Panc1 (cell line): ENCODE data around the gene CDCA4. TPM values are rescaled to one million over a fixed set of nuclear protein-coding genes. Genes with fewer than 3 reads are reported as not detected.

Source experiments
- ATAC-seq: fragments of 200-7000 bp; cut with Tn5 transposase; 2 replicates; pipeline ENCODE4 v1.9.1; 2020; ENCODE audit warnings: mild to moderate bottlenecking, moderate library complexity
- BruUV-seq: library from RNA; stranded (reverse); fragments of 400-500 nt; replicated peaks from 2 replicates; lab custom pipeline; 2021; lab: Mats Ljungman, UMichigan
- CTCF ChIA-PET: fragments of 300-600 bp; sonication (Branson Sonifier 250); formaldehyde crosslinking; loops from one replicate; lab custom pipeline; 2022; ENCODE audit warnings: antibody characterized with exemption; lab: Charles Lee
- POLR2A ChIA-PET: fragments of 300-600 bp; sonication (Branson Sonifier 250); formaldehyde crosslinking; loops from one replicate; lab custom pipeline; 2022; ENCODE audit warnings: antibody characterized with exemption; lab: Charles Lee
- DNase-seq: peaks from one replicate; pipeline ENCODE4 v3.0.0-alpha.2; 2010; ENCODE audit warnings: low read depth, low spot score
- H3K27ac ChIP-seq: 2 replicates; pipeline ENCODE4 v1.5.1; 2011; ENCODE audit warnings: mild to moderate bottlenecking, low read length, inconsistent platforms
- H3K27me3 ChIP-seq: fragments of 200-500 bp; sonication (Bioruptor generic); 2 replicates; pipeline ENCODE4 v1.6.0; 2014; ENCODE audit warnings: low read length, inconsistent platforms; ENCODE audit not compliant: control insufficient read depth, insufficient read depth
- H3K36me3 ChIP-seq: fragments of 200-500 bp; sonication (Bioruptor generic); 2 replicates; pipeline ENCODE4 v1.5.1; 2014; ENCODE audit warnings: inconsistent platforms, mild to moderate bottlenecking, low read length, moderate library complexity; ENCODE audit not compliant: control insufficient read depth, insufficient read depth
- H3K4me1 ChIP-seq: 2 replicates; pipeline ENCODE4 v1.5.1; 2011; ENCODE audit warnings: inconsistent platforms, mild to moderate bottlenecking, low read length, moderate library complexity; ENCODE audit not compliant: control insufficient read depth, insufficient read depth
- H3K4me3 ChIP-seq, 2 experiments: 2 replicates each; pipeline ENCODE4 v1.5.1; 2011 to 2012; ENCODE audit warnings: low read depth in 2 of 2, low read length in 2 of 2, mild to moderate bottlenecking in 2 of 2, inconsistent platforms in 1 of 2, moderate library complexity in 1 of 2
- H3K9me3 ChIP-seq: fragments of 200-500 bp; sonication (Bioruptor generic); 2 replicates; pipeline ENCODE4 v1.5.1; 2014; ENCODE audit warnings: low read depth, mild to moderate bottlenecking, inconsistent platforms, low read length, moderate library complexity; ENCODE audit not compliant: control insufficient read depth, insufficient read depth
- POLR2AphosphoS5 ChIP-seq: IDR thresholded peaks from 2 replicates; pipeline ENCODE4 v1.6.1; 2012; ENCODE audit warnings: mild to moderate bottlenecking, low read depth, low read length, moderate library complexity
- SIN3A ChIP-seq: IDR thresholded peaks from 2 replicates; pipeline ENCODE4 v1.6.1; 2012; ENCODE audit warnings: low read depth, mild to moderate bottlenecking, low read length, moderate library complexity, borderline replicate concordance; ENCODE audit not compliant: insufficient read depth
- TCF7L2 ChIP-seq: IDR thresholded peaks from 2 replicates; pipeline ENCODE4 v1.6.1; 2011; ENCODE audit warnings: mild to moderate bottlenecking, low read depth, low read length, inconsistent platforms
- in situ Hi-C: cut with HindIII; loops from 2 replicates; pipeline ENCODE4 v1.10.0; 2016; ENCODE audit warnings: low sequenced_read_pairs, low pct_unique_long_range_greater_than_20kb
- intact Hi-C: fragments of 100-400 bp; cut with micrococcal nuclease; formaldehyde crosslinking; loops from one replicate; pipeline ENCODE4 v1.10.0; 2022; ENCODE audit not compliant: unreplicated experiment
- total RNA-seq: library from RNA; stranded (reverse); gene quantifications from one replicate; pipeline ENCODE4 v1.2.1, GENCODE V29; 2021; ENCODE audit not compliant: unreplicated experiment
- TF ChIP-seq, protein P1 (sequence below): fragments of 450-650 bp; IDR thresholded peaks from 2 replicates; pipeline ENCODE4 v1.5.1; 2017; ENCODE audit warnings: mild to moderate bottlenecking
- TF ChIP-seq, protein P2 (sequence below), 2 experiments: IDR thresholded peaks; 2 replicates each; pipeline ENCODE4 v1.6.1; 2011 to 2012; ENCODE audit warnings: low read depth in 2 of 2, control low read depth in 1 of 2, low read length in 1 of 2, mild to moderate bottlenecking in 1 of 2, moderate library complexity in 1 of 2; ENCODE audit not compliant: insufficient read depth in 1 of 2

CDCA4 gene
- total RNA-seq, 1 experiment from 2014 or later = 39.9 TPM

DNA sequence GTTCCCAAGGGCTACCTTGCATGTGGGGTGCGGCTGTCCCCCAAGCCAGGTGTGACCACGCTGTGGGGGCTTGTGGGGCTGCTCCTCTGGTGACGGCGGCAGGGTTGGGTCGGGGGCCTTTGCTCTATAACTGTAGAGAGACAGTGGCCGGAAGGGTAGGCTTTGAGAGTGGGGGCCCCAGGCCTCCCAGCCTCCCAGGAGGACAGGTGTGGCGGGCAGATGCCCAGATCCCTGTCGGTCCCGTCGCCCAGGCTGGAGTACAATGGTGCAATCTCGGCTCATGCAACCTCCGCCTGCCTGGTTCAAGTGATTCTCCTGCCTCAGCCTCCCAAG lies 47.1 kb upstream of the CDCA4 start:
- intact Hi-C loops (no loop called here), in situ Hi-C loops (no loop called here)
- CTCF ChIA-PET = no interaction called here

DNA sequence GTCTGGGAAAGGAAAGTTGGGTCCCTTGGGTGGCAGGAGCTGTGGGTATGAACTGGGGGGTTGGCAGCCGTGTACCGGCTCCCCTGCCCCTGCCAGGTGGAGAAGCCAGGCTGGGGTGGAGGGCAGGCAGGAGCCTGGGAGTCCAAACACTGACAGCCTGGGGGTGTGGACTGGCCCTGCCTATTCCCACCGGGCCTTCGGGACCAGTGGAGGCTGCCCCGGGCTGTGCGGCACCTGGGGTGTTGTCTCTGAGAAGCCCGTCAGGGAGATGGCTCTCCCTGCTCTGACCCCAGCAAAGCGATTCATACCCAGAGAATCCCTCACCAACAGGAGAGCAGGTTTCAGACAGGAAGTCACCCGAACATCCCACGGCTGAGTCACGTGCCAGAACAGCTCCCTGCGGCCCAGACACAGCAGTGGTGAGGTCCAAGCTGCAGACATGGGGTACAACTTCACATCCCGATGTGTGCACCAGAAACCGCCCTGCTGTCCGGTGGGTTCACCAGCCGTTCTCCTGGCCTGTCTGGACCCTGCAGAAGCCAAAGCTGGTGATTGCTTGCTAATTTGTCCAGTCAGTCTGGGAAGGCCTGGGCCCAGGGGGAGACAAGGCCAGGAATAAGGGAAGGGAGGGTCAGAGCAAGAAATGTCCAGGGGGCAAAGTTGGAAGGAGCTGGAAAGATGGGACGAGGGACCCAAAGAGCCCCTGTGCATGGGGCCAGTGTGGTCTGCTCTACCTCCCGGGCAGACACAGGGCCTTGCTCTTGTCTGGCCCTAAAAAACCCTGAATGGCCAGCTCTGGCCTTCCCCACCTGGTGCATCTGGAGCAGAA lies 46.5 kb upstream of the CDCA4 start:
- POLR2A ChIA-PET = no interaction called here
- CTCF ChIA-PET = no interaction called here
- DNase-seq (no peak), ATAC-seq (peak; percentile 37)
- Histone ChIP-seq H3K36me3 (no peaks in the 10 kb centered on the region), H3K27ac (no peak overlapping the region), H3K27me3 (no peaks in the 10 kb centered on the region), H3K4me3 (no peak overlapping the region), H3K9me3 (no peaks in the 10 kb centered on the region), H3K4me1 (no peaks in the 10 kb centered on the region)
- TF ChIP-seq POLR2AphosphoS5 (no peak), TCF7L2 (no peak), SIN3A (no peak)
- TF ChIP-seq, protein P1, sequence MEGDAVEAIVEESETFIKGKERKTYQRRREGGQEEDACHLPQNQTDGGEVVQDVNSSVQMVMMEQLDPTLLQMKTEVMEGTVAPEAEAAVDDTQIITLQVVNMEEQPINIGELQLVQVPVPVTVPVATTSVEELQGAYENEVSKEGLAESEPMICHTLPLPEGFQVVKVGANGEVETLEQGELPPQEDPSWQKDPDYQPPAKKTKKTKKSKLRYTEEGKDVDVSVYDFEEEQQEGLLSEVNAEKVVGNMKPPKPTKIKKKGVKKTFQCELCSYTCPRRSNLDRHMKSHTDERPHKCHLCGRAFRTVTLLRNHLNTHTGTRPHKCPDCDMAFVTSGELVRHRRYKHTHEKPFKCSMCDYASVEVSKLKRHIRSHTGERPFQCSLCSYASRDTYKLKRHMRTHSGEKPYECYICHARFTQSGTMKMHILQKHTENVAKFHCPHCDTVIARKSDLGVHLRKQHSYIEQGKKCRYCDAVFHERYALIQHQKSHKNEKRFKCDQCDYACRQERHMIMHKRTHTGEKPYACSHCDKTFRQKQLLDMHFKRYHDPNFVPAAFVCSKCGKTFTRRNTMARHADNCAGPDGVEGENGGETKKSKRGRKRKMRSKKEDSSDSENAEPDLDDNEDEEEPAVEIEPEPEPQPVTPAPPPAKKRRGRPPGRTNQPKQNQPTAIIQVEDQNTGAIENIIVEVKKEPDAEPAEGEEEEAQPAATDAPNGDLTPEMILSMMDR = no peak
- TF ChIP-seq, protein P2, sequence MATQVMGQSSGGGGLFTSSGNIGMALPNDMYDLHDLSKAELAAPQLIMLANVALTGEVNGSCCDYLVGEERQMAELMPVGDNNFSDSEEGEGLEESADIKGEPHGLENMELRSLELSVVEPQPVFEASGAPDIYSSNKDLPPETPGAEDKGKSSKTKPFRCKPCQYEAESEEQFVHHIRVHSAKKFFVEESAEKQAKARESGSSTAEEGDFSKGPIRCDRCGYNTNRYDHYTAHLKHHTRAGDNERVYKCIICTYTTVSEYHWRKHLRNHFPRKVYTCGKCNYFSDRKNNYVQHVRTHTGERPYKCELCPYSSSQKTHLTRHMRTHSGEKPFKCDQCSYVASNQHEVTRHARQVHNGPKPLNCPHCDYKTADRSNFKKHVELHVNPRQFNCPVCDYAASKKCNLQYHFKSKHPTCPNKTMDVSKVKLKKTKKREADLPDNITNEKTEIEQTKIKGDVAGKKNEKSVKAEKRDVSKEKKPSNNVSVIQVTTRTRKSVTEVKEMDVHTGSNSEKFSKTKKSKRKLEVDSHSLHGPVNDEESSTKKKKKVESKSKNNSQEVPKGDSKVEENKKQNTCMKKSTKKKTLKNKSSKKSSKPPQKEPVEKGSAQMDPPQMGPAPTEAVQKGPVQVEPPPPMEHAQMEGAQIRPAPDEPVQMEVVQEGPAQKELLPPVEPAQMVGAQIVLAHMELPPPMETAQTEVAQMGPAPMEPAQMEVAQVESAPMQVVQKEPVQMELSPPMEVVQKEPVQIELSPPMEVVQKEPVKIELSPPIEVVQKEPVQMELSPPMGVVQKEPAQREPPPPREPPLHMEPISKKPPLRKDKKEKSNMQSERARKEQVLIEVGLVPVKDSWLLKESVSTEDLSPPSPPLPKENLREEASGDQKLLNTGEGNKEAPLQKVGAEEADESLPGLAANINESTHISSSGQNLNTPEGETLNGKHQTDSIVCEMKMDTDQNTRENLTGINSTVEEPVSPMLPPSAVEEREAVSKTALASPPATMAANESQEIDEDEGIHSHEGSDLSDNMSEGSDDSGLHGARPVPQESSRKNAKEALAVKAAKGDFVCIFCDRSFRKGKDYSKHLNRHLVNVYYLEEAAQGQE (IDR thresholded peaks at IDR 0.05; ENCODE audit: insufficient read depth in 1 of 2, low read depth in 2 of 2, low read length in 1 of 2) = no peak
- no TSS peak for BruUV-seq
- in situ Hi-C loops (no loop called here), intact Hi-C loops (no loop called here)

More for the DNA sequence above, 47.1 kb upstream of the CDCA4 start:
- POLR2A ChIA-PET = no interaction called here
- H3K36me3 ChIP-seq = no peaks in the 10 kb centered on the region
- TF ChIP-seq, protein P2 (IDR thresholded peaks at IDR 0.05; ENCODE audit: insufficient read depth in 1 of 2, low read depth in 2 of 2, low read length in 1 of 2) = no peak
- no peak for TF ChIP-seq SIN3A
- TF ChIP-seq, protein P1 = no peak
- TF ChIP-seq TCF7L2 = no peak
- no peak for TF ChIP-seq POLR2AphosphoS5
- no peak overlapping the region for H3K27ac ChIP-seq
- no peaks in the 10 kb centered on the region for H3K4me1 ChIP-seq
- BruUV-seq = no TSS peak
- no peaks in the 10 kb centered on the region for H3K9me3 ChIP-seq
- no peak for DNase-seq
- no peak overlapping the region for H3K4me3 ChIP-seq
- no peak for ATAC-seq
- H3K27me3 ChIP-seq = no peaks in the 10 kb centered on the region
